Osteocyte (in vitro differentiated cells): ENCODE measurements around the gene FGF12. TPM values are rescaled to one million over a fixed set of nuclear protein-coding genes. Genes with fewer than 3 reads are reported as not detected.
A peak's percentile ranks its signal among the peaks of the same experiment; 100 is the strongest.

Source experiments
- DNase-seq: peaks from one replicate; pipeline ENCODE4 v3.0.0; 2021; ENCODE audit warnings: mixed read lengths; ENCODE audit not compliant: unreplicated experiment; ENCODE audit errors: extremely low spot score
- H3K27ac Mint-ChIP-seq: one replicate; pipeline ENCODE4 v1.8.0; 2021; ENCODE audit warnings: mild to moderate bottlenecking, mixed read lengths; ENCODE audit not compliant: unreplicated experiment
- H3K27me3 Mint-ChIP-seq: one replicate; pipeline ENCODE4 v1.8.0; 2021; ENCODE audit warnings: mixed read lengths; ENCODE audit not compliant: unreplicated experiment
- H3K36me3 Mint-ChIP-seq: one replicate; pipeline ENCODE4 v1.8.0; 2021; ENCODE audit warnings: mixed read lengths; ENCODE audit not compliant: unreplicated experiment
- H3K4me1 Mint-ChIP-seq: one replicate; pipeline ENCODE4 v1.8.0; 2021; ENCODE audit warnings: mixed read lengths; ENCODE audit not compliant: unreplicated experiment
- H3K4me3 Mint-ChIP-seq: one replicate; pipeline ENCODE4 v1.8.0; 2021; ENCODE audit warnings: mild to moderate bottlenecking, moderate library complexity, mixed read lengths; ENCODE audit not compliant: unreplicated experiment
- H3K9me3 Mint-ChIP-seq: one replicate; pipeline ENCODE4 v1.8.0; 2021; ENCODE audit warnings: mixed read lengths; ENCODE audit not compliant: unreplicated experiment
- total RNA-seq: library from RNA; stranded (reverse); gene quantifications from 2 replicates; pipeline ENCODE4 v1.2.1, GENCODE V29; 2021
- TF ChIP-seq, protein P1 (sequence below): fragments of 200-600 bp; sonication (generic); IDR thresholded peaks from 2 replicates; pipeline ENCODE4 v1.5.0; 2021; ENCODE audit warnings: antibody characterized with exemption, mild to moderate bottlenecking, moderate library complexity

FGF12 gene
- total RNA-seq, 1 donor from 2014 or later: not detected

DNA sequence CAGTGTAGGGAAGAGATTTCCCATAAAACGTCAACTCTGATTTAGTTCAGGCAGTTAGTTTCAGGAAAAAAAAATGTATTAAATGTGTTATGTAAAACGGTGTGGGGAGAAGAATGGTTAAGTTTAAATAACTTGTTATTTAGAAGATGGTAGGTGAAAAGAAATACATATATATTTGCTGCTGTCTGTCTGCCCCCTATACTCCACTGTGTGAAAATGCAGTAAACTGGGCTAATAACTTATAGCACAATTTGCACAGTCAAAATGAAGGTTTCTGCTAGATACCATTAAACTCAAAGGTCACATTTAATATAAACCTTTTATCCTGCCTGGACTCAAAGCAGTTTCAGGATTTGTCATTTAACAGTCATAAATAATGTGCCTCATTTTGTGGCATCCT lies 515.0 kb downstream of the FGF12 start:
- no peak overlapping the region for H3K4me3 Mint-ChIP-seq
- TF ChIP-seq, protein P1, sequence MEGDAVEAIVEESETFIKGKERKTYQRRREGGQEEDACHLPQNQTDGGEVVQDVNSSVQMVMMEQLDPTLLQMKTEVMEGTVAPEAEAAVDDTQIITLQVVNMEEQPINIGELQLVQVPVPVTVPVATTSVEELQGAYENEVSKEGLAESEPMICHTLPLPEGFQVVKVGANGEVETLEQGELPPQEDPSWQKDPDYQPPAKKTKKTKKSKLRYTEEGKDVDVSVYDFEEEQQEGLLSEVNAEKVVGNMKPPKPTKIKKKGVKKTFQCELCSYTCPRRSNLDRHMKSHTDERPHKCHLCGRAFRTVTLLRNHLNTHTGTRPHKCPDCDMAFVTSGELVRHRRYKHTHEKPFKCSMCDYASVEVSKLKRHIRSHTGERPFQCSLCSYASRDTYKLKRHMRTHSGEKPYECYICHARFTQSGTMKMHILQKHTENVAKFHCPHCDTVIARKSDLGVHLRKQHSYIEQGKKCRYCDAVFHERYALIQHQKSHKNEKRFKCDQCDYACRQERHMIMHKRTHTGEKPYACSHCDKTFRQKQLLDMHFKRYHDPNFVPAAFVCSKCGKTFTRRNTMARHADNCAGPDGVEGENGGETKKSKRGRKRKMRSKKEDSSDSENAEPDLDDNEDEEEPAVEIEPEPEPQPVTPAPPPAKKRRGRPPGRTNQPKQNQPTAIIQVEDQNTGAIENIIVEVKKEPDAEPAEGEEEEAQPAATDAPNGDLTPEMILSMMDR: peak; percentile 41
- no peak overlapping the region for H3K27ac Mint-ChIP-seq
- DNase-seq: no peak
- no peaks in the 10 kb centered on the region for H3K4me1 Mint-ChIP-seq
- peaks cover 14% of the 10 kb centered on the region for H3K27me3 Mint-ChIP-seq
- no peaks in the 10 kb centered on the region for H3K9me3 Mint-ChIP-seq
- H3K36me3 Mint-ChIP-seq: no peaks in the 10 kb centered on the region

DNA sequence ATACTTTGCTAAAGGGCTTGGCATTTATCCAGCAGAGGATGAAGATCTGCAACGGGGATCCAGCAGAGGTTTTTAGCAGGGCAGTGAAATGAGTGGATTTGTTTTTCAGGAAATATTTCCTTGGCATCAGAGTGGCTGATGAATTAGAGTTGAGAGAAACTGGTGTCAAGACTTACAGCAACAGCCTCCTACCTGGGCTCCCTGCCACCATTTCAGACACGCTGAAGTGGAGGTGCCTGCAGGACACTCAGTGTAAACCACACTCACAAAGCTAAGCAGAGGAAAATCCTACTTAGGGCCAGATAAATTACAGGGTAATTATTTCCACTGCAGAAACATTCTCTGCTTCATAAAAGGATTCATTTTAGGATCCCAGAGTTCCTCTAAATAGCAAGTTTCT lies 519.7 kb downstream of the FGF12 start:
- TF ChIP-seq, protein P1: no peak
- Mint-ChIP-seq H3K9me3 (no peaks in the 10 kb centered on the region), H3K4me3 (no peak overlapping the region), H3K36me3 (no peaks in the 10 kb centered on the region), H3K27me3 (peaks cover 13% of the 10 kb centered on the region), H3K4me1 (no peaks in the 10 kb centered on the region), H3K27ac (no peak overlapping the region)
- DNase-seq: no peak

DNA sequence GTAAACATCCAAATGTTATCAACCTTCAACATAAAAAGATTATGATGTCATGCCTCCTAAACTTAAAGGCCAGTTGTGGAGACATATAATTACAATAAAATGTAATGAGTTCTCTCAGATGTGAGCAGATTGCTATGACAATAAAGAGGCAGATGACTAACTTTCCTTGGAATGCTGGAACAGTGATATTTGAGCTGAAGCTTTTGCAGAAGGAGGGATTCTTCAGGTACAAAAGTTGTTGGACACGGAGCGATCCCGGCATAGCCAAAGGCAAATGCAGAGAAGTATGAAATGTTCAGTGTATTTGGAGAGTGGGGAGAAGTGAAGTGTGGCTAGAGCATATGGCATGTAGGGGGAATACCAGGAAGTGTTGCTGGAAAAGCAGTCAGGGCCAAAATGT lies 520.1 kb downstream of the FGF12 start:
- H3K27me3 Mint-ChIP-seq: peaks cover 13% of the 10 kb centered on the region
- H3K9me3 Mint-ChIP-seq: no peaks in the 10 kb centered on the region
- no peaks in the 10 kb centered on the region for H3K4me1 Mint-ChIP-seq
- no peak overlapping the region for H3K27ac Mint-ChIP-seq
- no peak for DNase-seq
- no peak overlapping the region for H3K4me3 Mint-ChIP-seq
- TF ChIP-seq, protein P1: no peak
- H3K36me3 Mint-ChIP-seq: no peaks in the 10 kb centered on the region

DNA sequence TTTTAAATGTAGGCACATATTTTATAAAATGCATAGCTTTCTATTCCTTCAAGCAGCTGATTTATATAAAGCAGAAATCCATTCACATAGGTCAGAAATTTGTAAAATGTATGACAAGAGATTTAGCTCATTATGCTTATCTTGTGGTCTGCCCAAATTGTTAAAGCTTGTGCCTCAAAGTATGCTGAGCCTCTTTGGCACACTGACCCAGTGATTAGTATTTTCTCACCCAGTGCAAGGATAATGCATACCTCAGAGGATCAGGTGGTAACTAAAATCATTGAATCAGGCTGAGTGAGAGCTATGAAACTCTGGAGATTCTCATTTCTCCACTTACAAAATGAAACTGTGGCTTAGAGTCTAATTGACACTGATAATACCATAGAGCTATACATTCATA lies 533.3 kb downstream of the FGF12 start:
- Mint-ChIP-seq H3K27me3 (peaks cover 8% of the 10 kb centered on the region), H3K4me3 (no peak overlapping the region), H3K9me3 (no peaks in the 10 kb centered on the region), H3K4me1 (no peaks in the 10 kb centered on the region), H3K36me3 (no peaks in the 10 kb centered on the region), H3K27ac (no peak overlapping the region)
- TF ChIP-seq, protein P1: no peak
- DNase-seq: no peak

DNA sequence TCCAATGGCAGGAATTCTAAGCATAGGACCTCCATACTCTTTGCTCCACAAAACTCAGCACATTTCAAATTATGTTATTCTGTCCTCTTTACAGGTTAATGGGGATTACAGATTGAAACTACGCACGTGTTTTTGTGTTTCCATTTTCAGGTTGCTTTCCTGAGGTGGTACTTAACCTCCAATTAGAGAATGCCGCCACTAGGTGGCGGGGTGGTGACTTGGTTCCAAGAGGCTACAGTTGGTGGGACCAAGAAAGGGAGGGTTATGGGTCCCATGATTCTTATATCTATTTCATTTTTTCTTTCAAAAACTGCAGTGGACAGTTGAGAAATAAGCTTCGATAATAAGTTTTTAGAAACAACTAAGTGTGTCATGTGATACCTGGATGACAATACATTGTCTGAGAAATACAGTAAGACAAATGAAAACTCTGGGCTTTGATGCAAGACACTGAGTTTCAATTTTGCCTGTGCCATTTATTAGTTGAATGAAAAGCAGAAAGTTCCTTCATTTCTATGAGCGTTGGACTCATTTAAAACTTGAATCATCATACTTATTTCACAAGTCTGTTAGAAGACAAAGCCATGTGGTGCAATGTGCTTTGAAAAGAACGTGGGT lies 539.0 kb downstream of the FGF12 start:
- Mint-ChIP-seq H3K4me3 (no peak overlapping the region), H3K27ac (no peak overlapping the region), H3K36me3 (no peaks in the 10 kb centered on the region), H3K27me3 (peaks cover 8% of the 10 kb centered on the region), H3K9me3 (peaks cover 4% of the 10 kb centered on the region), H3K4me1 (no peaks in the 10 kb centered on the region)
- TF ChIP-seq, protein P1: peak; percentile 49
- DNase-seq: no peak
